GM18873 (cell line): ENCODE measurements around the gene SH2D1B.

Experiments used
- ATAC-seq: cut with Tn5 transposase; IDR thresholded peaks from one replicate; pipeline ENCODE4 v1.9.1; 2021; ENCODE audit warnings: mild to moderate bottlenecking, moderate library complexity, moderate number of reproducible peaks; ENCODE audit not compliant: unreplicated experiment, low FRiP score

The SH2D1B gene

GRCh38 chr1:162383516-162383915 is 28.4 kb downstream of the SH2D1B start:
- no peak for ATAC-seq

DNA sequence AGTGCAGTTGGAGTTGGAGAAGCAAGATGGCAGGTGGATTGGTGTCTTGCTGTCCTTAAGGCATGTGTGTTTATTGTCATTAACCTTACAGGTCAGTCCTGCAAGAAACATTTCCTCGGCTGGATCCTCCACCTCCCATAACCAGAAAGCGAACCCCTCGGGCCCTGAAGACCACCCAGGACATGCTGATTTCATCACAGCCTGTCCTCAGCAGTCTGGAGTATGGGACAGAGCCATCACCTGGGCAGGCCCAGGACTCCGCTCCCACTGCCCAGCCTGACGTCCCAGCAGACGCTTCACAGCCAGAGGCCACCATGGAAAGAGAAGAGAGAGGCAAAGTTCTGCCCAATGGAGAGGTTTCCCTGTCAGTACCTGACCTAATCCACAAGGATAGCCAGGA is 28.8 kb downstream of the SH2D1B start:
- no peak for ATAC-seq

GRCh38 chr1:162381941-162382750 is 29.8 kb downstream of the SH2D1B start:
- ATAC-seq = no peak

- ATAC-seq = no peak
Measured at GRCh38 chr1:162381383-162381782, 30.6 kb downstream of the SH2D1B start, which contains the start of gene C1orf226. Gene C1orf226, plus strand, starts transcription at chr1:162381728. Its CDS starts 174 bp downstream, at chr1:162381902.

- no peak for ATAC-seq
Measured at GRCh38 chr1:162380061-162380846, 31.7 kb downstream of the SH2D1B start.

- no peak for ATAC-seq
Measured at GRCh38 chr1:162376691-162377090, 35.2 kb downstream of the SH2D1B start, which contains the start of gene SPATA46. Gene SPATA46, minus strand, starts transcription at chr1:162376854. Its CDS starts 64 bp downstream, at chr1:162376790.

- ATAC-seq = no peak
Measured at GRCh38 chr1:162375463-162375862, 36.5 kb downstream of the SH2D1B start.

DNA sequence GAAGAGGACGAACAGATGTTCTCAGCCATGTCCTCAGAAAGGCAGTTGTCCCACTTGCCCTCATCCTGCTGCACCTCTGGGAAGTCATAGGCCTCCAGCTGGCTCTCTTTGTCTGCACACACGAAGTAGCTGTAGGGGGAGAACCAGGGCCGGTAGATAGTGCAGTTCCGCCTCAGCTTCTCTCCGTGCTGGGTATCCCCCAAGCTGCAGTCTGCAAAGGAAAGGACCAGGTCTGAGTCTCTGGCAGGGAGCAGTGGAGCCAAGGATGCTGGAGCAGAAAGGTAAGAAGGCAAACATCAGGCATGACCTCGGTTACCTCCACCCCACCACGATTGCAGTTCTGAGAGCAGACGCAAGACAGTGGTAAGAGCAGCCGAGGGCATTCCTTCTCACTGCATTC is 37.5 kb downstream of the SH2D1B start:
- no peak for ATAC-seq

DNA sequence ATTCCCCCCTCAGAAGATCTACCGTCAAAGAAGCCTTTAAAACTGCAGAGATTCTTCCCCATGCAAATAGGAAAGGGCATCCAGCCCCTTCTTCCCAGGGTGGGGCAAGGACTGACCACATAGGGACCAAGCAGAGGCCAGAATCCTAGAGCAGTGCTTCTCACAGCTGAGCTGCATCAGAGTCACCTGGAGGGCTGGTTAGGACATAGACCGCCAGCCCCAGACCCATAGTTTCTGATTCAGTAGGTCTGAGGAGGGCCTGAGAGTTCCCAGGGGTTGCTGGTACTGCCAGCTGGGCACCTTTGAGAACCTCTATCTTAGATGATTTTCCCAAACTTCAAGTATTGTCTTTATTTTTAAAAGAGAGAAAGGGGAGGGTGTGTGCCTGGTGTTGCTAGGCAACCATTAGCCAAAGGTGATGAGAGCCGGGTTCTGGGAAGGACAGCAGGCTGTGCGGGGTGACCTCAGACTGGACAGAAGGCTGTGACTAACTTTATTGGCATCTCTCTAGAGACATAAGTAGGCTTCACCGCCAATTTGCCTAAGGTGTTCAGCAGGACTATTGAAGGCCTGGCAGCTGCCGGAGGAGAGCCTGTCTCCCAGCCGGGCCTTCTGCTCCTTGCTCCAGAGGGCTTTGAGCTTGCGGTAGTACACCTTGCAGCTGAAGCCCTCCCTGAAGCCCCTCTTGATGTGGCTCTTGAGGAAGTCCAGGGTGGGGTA is 38.2 kb downstream of the SH2D1B start:
- ATAC-seq = no peak

DNA sequence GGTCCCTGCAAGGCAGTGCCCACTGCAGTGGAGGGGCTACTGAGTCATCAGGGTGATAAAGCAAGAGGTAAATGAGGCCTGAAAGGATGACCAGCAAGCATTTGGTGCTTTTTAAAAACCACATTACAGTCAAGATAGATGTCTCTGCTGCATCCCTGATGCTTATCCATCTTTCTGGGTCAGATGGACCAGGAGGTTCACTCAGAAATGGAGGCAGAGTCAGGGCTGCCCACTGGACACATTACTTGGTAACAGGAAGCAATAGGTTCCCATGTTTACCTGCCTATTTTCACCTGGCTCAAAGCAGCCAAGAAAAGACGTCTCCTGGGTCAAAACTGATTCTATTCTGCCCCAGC is 38.9 kb downstream of the SH2D1B start:
- ATAC-seq = no peak

GRCh38 chr1:162372159-162373071 is 39.5 kb downstream of the SH2D1B start:
- no peak for ATAC-seq

DNA sequence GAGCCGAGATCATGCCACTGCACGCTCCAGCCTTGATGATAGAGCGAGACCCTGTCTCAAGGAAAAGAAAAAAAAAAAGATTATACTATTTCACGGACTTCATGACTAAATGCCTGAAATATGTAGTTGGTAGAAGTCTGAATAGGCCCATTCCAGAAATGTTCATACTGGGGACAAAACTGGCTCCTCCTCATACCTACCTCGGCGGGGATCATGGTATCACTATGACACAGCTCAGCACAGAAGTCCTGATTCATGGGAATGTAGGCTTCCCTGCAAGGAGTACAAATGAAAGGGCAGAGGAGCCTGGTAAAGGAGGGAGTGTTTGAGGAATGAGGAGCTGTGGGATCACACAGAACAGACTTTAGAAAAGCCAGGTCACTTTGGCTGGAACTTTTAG is 40.3 kb downstream of the SH2D1B start:
- ATAC-seq = no peak

DNA sequence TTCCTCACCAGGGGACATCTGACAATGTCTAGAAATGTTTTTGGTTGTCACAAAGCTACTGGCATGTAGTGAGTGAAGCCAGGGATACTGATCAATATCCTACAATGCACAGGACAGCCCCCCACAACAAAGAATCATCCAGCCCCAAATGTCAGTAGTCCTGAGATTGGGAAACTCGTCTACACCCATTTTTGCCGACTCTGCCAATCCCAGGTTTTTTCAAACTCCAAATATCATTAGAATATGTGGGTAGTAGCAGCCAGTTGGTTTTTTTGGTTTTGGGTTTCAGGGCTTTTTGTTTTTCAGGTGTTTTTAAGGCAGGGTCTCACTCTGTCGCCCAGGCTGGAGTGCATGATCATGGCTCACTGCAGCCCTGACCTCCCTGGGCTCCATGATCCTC is 41.2 kb downstream of the SH2D1B start:
- ATAC-seq = no peak

GRCh38 chr1:162370161-162370560 is 41.8 kb downstream of the SH2D1B start:
- no peak for ATAC-seq

- ATAC-seq = no peak
Measured at GRCh38 chr1:162369571-162369970, 42.4 kb downstream of the SH2D1B start.

GRCh38 chr1:162368451-162368850 is 43.5 kb downstream of the SH2D1B start:
- ATAC-seq = no peak

DNA sequence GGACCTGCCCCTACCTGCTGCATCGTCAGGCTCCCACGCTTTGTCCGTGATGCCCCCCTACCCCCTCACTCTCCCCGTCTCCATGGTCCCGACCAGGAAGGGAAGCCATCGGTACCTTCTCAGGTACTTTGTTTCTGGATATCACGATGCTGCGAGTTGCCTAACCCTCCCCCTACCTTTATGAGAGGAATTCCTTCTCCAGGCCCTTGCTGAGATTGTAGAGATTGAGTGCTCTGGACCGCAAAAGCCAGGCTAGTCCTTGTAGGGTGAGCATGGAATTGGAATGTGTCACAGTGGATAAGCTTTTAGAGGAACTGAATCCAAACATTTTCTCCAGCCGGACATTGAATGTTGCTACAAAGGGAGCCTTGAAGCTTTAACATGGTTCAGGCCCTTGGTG is 44.2 kb downstream of the SH2D1B start:
- no peak for ATAC-seq

DNA sequence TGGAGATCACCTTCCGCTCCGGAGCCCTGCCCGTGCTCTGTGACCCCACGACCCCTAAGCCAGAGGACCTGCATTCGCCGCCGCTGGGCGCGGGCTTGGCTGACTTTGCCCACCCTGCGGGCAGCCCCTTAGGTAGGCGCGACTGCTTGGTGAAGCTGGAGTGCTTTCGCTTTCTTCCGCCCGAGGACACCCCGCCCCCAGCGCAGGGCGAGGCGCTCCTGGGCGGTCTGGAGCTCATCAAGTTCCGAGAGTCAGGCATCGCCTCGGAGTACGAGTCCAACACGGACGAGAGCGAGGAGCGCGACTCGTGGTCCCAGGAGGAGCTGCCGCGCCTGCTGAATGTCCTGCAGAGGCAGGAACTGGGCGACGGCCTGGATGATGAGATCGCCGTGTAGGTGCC is 44.9 kb downstream of the SH2D1B start:
- no peak for ATAC-seq

- ATAC-seq = no peak
Measured at GRCh38 chr1:162366671-162367070, 45.3 kb downstream of the SH2D1B start.

DNA sequence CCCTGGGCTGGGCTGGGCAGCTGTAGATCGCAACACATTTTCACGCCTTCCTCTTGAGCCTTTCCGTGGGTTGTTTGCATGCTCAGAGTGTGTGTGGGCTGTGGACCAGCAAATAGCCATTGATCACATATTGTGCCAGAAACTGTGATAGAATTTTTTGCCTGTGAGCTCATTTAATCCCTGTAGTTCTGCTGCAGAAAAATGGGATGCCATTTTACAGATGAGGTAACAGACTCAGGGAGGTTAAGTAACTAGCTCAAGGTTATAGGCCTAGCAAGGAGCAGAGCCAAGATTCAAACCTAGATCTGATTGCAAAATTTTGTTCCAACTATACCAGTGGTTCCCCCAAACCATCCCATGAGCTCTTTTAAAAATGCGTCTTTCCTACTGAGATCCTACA is 45.8 kb downstream of the SH2D1B start:
- no peak for ATAC-seq
